Measurements from ENCODE around the gene HS3ST3A1.

- TF ChIP-seq CTCF (conservative IDR thresholded peaks at IDR 0.05; ENCODE audit: low read depth, low read length) (no peak), EZH2phosphoT487 (IDR thresholded peaks at IDR 0.05; ENCODE audit: borderline replicate concordance, low read length) (no peak), EZH2 (IDR thresholded peaks at IDR 0.05; ENCODE audit: low read length, unreplicated experiment) (no peak)
Measured at GRCh38 chr17:13563866-13564265, 37.9 kb downstream of the HS3ST3A1 start.

Measured in PC-3 (cell line).